DOHH2 (cell line): ENCODE results near the gene COL2A1.

ENCODE experiments used
- H3F3A ChIP-seq: fragments of 200-600 bp; sonication (generic), shearing (Covaris generic); 2 replicates; pipeline ENCODE4 v1.6.0; 2016; ENCODE audit warnings: antibody characterized with exemption, mild to moderate bottlenecking; ENCODE audit not compliant: control insufficient read depth, insufficient read depth
- H3K27ac ChIP-seq: fragments of 200-600 bp; sonication (generic); 2 replicates; pipeline ENCODE4 v1.5.1; 2014; ENCODE audit warnings: low read depth, mild to moderate bottlenecking, low read length, moderate library complexity
- H3K27me3 ChIP-seq: fragments of 200-600 bp; sonication (generic); 2 replicates; pipeline ENCODE4 v1.6.1; 2014; ENCODE audit warnings: mild to moderate bottlenecking, low read length, mixed read lengths; ENCODE audit not compliant: control insufficient read depth
- H3K36me3 ChIP-seq: fragments of 200-600 bp; sonication (generic); 2 replicates; pipeline ENCODE4 v1.6.1; 2014; ENCODE audit warnings: mild to moderate bottlenecking, low read length, moderate library complexity, mixed read lengths; ENCODE audit not compliant: control insufficient read depth
- H3K4me1 ChIP-seq: fragments of 200-600 bp; sonication (generic); 2 replicates; pipeline ENCODE4 v1.6.1; 2014; ENCODE audit warnings: mild to moderate bottlenecking, low read length, mixed read lengths; ENCODE audit not compliant: control insufficient read depth
- H3K4me2 ChIP-seq: fragments of 200-600 bp; sonication (generic); 2 replicates; pipeline ENCODE4 v1.6.0; 2014; ENCODE audit warnings: mild to moderate bottlenecking, low read length, moderate library complexity
- H3K4me3 ChIP-seq: fragments of 200-600 bp; sonication (generic); 2 replicates; pipeline ENCODE4 v1.5.1; 2014; ENCODE audit warnings: mild to moderate bottlenecking, low read length, mixed read lengths
- H3K79me2 ChIP-seq: fragments of 200-600 bp; sonication (generic); 2 replicates; pipeline ENCODE4 v1.6.1; 2014; ENCODE audit warnings: mild to moderate bottlenecking, low read length, mixed read lengths; ENCODE audit not compliant: control insufficient read depth
- H3K9me2 ChIP-seq: fragments of 200-600 bp; sonication (generic); replicated peaks from 2 replicates; pipeline ENCODE4 v1.6.1; 2014; ENCODE audit warnings: mild to moderate bottlenecking, low read length, mixed read lengths; ENCODE audit not compliant: control insufficient read depth
- H3K9me3 ChIP-seq: fragments of 200-600 bp; sonication (generic); 2 replicates; pipeline ENCODE4 v1.6.1; 2014; ENCODE audit warnings: antibody characterized with exemption, low read length, mixed read lengths; ENCODE audit not compliant: control insufficient read depth, insufficient read depth
- H4K20me1 ChIP-seq: fragments of 200-600 bp; sonication (generic); 2 replicates; pipeline ENCODE4 v1.6.0; 2014; ENCODE audit warnings: low read depth, mild to moderate bottlenecking, antibody characterized with exemption, low read length, moderate library complexity; ENCODE audit not compliant: control insufficient read depth, insufficient read depth
- CTCF ChIP-seq: fragments of 200-600 bp; sonication (generic); IDR thresholded peaks from one replicate; pipeline ENCODE4 v1.5.1; 2014; ENCODE audit warnings: antibody characterized with exemption, mild to moderate bottlenecking, low read depth, low read length; ENCODE audit not compliant: poor library complexity, severe bottlenecking
- EZH2phosphoT487 ChIP-seq: fragments of 200-600 bp; sonication (generic); IDR thresholded peaks from 2 replicates; pipeline ENCODE4 v1.6.1; 2017; ENCODE audit warnings: borderline replicate concordance, mild to moderate bottlenecking, antibody characterized with exemption, low read length, moderate library complexity, mixed read lengths

COL2A1 gene

GRCh38 chr12:47991106-47992061 lies 12.9 kb downstream of the COL2A1 start:
- H3K79me2 ChIP-seq, result no peaks in the 10 kb centered on the region
- peaks cover 21% of the 10 kb centered on the region for H3K4me1 ChIP-seq
- H3K9me3 ChIP-seq, result no peaks in the 10 kb centered on the region
- no peak overlapping the region for H3K4me2 ChIP-seq
- no peaks in the 10 kb centered on the region for H4K20me1 ChIP-seq
- H3F3A ChIP-seq, result peaks cover 4% of the 10 kb centered on the region; the same call in 1 of the 2 replicates
- H3K9me2 ChIP-seq, result no peaks in the 10 kb centered on the region
- H3K36me3 ChIP-seq, result no peaks in the 10 kb centered on the region
- no peak for TF ChIP-seq EZH2phosphoT487
- TF ChIP-seq CTCF, result no peak
- H3K4me3 ChIP-seq, result no peak overlapping the region
- H3K27me3 ChIP-seq, result peaks cover 4% of the 10 kb centered on the region; the same call in 1 of the 2 replicates
- H3K27ac ChIP-seq, result no peak overlapping the region

- TF ChIP-seq CTCF (no peak), EZH2phosphoT487 (no peak)
- H3K27ac ChIP-seq, result peak overlapping the region; percentile 60
- no peaks in the 10 kb centered on the region for H3K36me3 ChIP-seq
- peak overlapping the region; percentile 40; the same call in 1 of the 2 replicates for H3K4me3 ChIP-seq
- peak overlapping the region; percentile 56 for H3K4me2 ChIP-seq
- no peaks in the 10 kb centered on the region for H4K20me1 ChIP-seq
- H3K27me3 ChIP-seq, result peaks cover 3% of the 10 kb centered on the region; the same call in 1 of the 2 replicates
- H3K9me3 ChIP-seq, result no peaks in the 10 kb centered on the region
- peaks cover 21% of the 10 kb centered on the region for H3K4me1 ChIP-seq
- H3K79me2 ChIP-seq, result no peaks in the 10 kb centered on the region
- H3F3A ChIP-seq, result peaks cover 4% of the 10 kb centered on the region; the same call in 1 of the 2 replicates
- no peaks in the 10 kb centered on the region for H3K9me2 ChIP-seq
Measured at GRCh38 chr12:47990351-47991105, 13.7 kb downstream of the COL2A1 start.

GRCh38 chr12:47989666-47990065 lies 14.6 kb downstream of the COL2A1 start:
- H3K27ac ChIP-seq, result peak overlapping the region; percentile 60
- peaks cover 21% of the 10 kb centered on the region for H3K4me1 ChIP-seq
- H3K79me2 ChIP-seq, result no peaks in the 10 kb centered on the region
- H3K9me3 ChIP-seq, result no peaks in the 10 kb centered on the region
- peak overlapping the region; percentile 56 for H3K4me2 ChIP-seq
- H3F3A ChIP-seq, result peaks cover 4% of the 10 kb centered on the region; the same call in 1 of the 2 replicates
- no peaks in the 10 kb centered on the region for H4K20me1 ChIP-seq
- H3K36me3 ChIP-seq, result no peaks in the 10 kb centered on the region
- H3K4me3 ChIP-seq, result 0 out of 2 replicates have a peak overlapping the region, but pooled peaks have one; percentile 4
- TF ChIP-seq CTCF (no peak), EZH2phosphoT487 (no peak)
- H3K27me3 ChIP-seq, result peaks cover 3% of the 10 kb centered on the region; the same call in 1 of the 2 replicates
- H3K9me2 ChIP-seq, result no peaks in the 10 kb centered on the region
